GM21737 (cell line): ENCODE measurements around the gene GNA12.
A peak's percentile ranks its signal among the peaks of the same experiment; 100 is the strongest.
"Not testable (repeated sequence)": the region's sequence is repeated elsewhere in the genome, so short reads cannot be mapped to it uniquely, and the experiment has no call there.

Source experiments
- ATAC-seq: cut with Tn5 transposase; IDR thresholded peaks from one replicate; pipeline ENCODE4 v1.9.1; 2021; ENCODE audit warnings: mild to moderate bottlenecking, moderate library complexity; ENCODE audit not compliant: unreplicated experiment

The GNA12 gene

DNA sequence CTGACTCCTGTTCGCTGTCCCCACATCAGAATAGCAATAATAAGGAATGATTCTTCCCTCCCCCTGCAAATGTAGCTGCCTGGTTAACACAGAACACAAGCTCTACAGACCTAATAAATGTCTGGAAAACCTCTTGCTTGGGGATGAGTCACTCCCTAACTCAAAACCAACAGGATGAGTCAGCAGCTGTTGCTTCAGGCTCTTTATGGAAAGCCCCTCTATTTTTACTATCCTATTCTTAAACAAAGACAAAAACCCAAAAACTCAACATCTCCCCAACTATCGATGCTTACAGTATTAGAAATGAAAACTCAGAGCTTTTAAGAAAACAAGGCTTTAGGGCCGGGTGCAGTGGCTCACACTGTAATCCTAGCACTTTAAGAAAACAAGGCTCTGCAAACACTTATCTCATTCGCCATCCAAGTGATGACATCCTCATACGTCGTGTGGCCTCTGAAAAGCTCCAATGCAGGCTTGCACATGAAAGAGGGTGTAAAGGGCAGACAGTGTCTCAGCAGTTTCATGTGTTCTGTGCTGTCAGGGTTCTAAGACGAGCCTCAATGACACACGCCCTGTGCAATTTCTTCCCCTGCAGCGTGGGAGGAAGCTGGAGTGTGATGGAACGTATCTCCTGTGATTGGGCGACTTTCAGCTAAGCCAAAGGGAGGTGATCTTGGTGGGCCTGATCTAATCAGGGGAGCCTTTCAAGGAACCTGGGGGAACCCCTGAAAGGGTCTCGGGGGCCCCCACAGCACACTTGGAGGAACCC is 86.0 kb downstream of the GNA12 start:
- peak; percentile 56 for ATAC-seq

DNA sequence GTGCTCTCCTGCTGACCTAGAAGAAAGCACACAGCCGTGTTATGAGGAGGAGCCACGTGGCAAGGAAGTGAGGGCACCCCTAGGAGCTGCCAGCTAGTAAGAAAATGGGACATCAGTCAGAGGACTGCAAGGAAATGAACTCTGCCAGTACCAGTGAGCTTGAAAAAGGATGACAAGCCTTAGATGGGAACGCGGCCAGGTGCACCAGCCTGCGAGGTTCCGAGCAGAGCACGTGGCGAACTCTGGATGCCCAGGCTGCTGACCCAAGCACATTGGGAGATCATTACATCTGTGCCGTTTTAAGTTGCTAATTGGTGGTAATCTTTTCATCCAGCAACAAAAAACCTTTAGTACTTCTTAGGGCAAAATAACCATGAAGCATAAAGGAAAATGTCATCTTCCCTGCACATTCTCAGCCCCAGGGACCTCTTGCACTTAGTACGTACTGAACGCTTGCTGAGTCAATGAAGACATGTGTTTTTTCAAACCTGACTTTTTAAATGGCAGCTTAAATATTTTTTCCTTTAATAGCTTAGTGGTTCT is 86.7 kb downstream of the GNA12 start:
- ATAC-seq = no peak

DNA sequence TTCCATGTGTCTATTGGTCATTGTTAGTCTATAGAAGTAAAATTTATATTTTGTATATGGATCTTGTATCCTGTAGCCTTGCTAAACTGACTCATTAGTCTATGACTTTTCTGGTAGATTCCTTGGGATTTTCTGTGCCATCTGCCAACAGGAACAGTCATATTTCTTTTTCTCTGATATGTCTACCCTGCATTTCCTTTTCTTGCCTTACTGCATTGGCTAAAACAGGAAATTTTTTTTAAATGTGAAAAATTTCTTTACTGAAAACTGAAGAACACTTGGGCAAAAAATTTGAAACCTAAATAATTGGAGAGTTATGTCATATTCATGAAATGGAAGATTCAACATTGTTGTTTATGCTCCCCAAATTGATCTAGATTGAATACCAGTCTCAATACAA is 88.6 kb downstream of the GNA12 start:
- ATAC-seq = no peak

DNA sequence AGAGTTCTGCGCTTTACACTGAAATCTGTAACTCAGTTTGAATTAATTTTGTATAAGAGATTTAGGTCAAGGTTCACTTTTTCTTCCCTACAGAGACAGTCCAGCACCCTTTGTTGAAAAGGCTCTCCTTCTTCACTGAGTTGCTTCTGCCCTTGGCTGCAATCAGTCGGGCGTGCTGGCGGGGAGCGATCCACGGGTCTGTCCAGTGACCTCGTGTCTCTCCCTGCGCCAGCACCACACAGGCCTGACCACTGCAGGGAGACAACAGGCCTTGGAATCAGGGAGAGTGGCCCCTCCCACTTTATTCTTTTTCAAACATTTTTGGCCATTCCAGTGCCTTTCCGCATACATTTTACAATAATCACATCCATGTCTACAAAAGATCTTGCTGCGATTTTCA is 89.2 kb downstream of the GNA12 start:
- no peak for ATAC-seq

DNA sequence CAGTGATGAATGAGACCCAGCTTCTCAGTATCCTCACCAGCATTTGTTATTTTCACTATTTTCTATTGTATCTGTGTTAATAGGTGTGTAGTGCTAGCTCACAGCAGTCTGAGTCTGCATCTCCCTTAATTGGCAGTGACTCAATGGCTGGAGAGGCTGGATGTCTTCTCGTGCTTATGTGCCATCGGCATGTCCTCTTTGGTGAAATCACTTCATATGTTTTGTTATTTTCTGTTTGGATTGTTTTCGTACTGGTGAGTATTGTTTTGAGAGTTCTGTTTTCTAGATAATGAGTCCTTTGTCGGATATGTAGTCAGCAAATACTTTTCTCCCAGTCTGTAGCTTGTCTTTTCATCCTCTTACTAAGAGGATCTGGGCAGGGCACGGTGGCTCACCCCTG is 90.0 kb downstream of the GNA12 start:
- ATAC-seq = no peak

DNA sequence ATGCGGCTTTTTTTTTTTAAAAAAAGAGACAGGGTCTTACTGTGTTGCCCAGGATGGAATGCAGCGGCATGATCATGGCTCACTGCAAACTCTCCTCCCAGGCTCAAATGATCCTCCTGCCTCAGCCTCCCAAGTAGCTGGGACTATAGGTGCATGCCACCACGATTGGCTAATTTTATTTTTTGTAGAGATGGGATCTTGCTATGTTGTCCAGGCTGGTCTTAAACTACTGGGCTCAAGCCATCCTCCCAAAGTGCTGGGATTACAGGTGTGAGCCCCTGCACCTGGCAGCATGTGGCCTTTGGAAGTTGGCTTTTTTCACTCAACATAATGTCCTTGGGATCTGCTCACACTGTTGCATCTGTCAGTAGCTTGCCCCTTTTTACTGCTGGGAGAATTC is 91.0 kb downstream of the GNA12 start:
- no peak for ATAC-seq

DNA sequence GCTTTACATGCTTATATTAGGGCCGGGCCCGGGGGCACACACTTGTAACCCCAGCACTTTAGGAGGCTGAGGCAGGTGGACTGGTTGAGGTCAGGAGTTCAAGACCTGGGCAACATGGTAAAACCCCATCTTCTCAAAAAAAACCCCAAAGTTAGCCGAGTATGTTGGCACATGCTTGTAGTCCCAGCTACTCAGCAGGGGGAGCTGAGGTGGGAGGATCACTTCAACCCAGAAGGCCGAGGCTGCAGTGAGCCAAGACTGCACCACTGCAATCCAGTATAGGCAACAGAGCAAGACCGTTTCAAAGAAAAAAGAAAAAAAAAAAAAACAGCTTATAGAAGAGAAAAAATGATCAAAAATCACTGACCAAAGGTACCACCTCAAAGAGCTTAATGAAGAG is 93.0 kb downstream of the GNA12 start:
- no peak for ATAC-seq

DNA sequence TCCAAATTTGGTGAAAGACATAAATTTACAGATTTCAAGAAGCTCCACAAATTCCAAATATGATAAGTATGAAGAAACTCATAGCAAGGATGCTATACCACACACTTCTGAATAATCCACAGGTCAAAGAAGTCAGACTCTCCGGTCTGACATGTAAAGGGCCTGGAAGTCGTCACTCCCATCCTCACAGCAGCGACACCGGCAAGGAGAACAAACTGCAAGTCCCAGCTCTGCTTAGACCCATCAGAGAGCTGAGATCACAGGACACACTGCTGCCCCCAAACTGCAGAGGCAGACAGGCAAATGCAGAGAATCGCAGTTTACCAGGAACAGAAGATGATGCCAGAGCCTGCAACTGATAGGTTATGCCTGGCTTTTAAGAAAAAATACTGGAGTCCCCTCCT is 94.1 kb downstream of the GNA12 start:
- no peak for ATAC-seq

DNA sequence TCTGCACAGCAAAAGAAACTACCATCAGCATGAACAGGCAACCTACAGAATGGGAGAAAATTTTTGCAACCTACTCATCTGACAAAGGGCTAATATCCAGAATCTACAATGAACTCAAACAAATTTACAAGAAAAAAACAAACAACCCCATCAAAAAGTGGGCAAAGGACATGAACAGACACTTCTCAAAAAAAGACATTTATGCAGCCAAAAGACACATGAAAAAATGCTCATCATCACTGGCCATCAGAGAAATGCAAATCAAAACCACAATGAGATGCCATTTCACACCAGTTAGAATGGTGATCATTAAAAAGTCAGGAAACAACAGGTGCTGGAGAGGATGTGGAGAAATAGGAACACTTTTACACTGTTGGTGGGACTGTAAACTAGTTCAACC is 95.4 kb downstream of the GNA12 start:
- ATAC-seq = not testable (repeated sequence)

DNA sequence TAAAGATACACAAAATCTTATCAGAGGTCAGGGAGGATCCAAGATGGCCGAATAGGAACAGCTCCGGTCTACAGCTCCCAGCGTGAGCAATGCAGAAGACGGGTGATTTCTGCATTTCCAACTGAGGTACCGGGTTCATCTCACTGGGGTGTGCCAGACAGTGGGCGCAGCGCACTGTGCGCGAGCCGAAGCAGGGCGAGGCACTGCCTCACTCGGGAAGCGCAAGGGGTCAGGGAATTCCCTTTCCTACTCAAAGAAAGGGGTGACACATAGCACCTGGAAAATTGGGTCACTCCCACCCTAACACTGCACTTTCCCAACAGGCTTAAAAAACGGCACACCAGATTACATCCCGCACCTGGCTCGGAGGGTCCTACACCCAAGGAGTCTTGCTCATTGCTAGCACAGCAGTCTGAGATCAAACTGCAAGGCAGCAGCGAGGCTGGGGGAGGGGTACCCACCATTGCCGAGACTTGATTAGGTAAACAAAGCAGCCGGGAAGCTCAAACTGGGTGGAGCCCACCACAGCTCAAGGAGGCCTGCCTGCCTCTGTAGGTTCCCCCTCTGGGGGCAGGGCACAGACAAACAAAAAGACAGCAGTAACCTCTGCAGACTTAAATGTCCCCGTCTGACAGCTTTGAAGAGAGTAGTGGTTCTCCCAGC is 100.5 kb downstream of the GNA12 start:
- not testable (repeated sequence) for ATAC-seq

DNA sequence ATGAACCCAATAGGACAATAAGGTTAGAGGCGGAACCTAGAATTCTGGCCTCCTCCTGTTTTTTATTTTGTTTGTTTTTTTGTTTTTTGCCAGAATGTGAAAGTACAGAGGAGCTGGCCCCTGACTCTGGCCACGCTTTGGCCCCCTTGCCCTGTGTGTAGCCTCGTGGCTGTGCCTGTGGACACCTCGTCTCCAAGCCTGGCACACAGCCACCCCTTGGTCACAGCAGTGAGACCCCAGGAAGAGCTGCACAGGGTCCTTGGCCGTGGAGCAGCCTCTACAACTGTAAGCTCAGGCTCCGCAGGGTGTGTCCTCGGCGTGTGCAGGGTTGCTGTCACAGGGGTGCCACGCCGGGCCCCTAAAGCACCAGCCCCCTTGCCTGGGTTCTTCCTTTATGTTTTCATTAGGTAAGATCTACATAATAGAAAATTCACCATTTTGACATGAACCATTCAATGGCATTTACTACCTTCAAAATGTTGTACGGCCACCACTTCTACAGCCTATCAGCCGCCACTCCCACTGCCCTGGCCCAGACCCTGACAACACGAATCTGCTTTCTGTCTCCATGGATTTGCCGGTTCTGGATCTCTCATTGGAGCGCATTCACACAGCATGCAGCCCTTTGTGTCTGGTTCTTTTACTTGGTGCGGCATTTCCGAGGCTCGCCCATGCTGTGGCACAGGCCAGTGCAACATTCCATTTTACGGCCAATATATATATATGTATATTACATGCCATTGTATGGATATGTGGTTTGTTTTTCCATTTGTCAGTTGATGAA is 105.2 kb downstream of the GNA12 start:
- no peak for ATAC-seq

DNA sequence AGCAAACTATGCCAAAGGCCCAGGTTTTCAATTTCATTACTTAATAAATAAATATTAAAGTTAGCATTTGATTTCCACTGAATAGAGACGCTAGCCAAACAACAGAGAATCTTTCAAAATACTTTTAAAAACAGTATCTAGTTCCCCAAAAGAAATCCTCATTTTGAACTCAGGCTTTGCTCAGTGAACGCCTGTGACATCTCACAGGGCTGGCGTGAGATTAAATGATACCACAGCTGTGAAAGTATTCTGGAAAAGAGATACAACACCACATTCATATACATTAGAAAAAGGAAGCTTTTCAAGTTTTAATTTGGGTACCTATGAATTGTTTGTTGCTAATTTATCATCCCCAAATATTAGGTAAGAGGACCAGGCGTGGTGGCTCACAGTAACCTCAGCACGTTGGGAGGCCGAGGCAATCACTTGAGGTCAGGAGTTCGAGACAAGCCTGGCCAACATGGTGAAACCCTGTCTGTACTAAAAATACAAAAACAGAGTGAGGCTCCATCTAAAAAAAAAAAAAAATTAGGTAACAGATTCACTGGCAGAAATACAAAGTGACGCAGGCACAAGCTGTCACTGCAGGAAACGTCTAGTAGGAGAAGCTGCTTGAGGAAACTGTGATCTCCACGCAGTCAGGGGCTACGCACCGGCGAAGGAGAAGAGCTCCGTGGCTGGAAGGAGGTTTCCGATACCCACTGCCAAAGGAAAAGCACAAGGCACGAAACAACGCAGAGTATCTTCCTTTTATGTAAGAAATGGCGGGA is 106.2 kb downstream of the GNA12 start:
- ATAC-seq = no peak

DNA sequence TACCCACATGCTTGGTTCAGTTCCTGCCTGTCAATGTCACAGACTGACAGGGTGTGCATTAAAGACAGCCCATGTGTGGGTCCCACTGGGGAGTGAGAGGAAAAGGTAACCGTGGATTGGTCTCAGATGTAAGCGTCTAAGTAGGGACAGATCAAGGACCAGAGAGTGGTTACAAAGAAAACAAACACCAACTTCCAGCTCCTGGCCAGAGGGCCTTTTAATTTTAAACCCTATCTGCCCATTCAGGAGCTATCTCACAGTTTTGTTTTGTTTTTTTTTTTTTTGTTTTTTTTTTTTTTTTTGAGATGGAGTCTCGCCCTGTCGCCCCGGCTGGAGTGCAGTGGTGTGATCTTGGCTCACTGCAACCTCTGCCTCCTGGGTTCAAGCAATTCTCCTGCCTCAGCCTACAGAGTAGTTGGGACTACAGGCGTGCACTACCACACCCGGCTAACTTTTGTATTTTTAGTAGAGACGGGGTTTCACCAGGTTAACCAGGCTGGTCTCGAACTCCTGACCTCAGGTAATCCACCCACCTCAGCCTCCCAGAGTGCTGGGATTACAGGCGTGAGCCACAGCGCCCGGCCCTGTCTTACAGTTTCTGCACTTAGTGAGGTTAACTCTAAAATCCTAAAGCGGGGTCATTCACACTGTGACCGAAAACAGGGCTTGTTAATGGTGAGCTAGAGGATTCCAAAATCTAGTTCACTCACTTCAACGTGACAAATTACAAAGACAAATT is 106.9 kb downstream of the GNA12 start:
- ATAC-seq = not testable (repeated sequence)

DNA sequence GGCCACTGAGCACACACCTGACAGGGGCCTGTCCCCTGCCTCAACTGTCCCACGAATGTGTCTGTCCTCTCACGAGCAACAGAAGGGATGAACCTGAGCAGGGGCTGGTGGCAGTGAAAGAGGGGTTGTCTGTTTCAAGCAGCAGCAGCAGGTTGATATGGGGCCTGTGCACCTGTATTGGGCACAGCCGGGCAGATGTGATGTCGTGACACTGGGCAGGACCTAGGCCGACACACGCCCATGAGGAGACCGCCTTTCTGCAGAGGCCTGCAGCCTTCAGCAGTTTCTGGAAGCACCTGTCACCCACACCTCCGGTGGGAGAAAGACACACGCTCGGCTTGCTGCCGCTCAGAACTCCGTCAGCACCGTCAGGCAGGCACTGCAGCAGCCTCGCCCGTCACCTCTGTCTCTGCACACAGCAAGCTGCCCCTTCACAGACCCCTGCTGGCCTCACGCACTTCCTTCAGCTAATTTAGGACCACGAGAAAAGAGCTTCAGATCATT is 107.6 kb downstream of the GNA12 start:
- ATAC-seq = no peak

DNA sequence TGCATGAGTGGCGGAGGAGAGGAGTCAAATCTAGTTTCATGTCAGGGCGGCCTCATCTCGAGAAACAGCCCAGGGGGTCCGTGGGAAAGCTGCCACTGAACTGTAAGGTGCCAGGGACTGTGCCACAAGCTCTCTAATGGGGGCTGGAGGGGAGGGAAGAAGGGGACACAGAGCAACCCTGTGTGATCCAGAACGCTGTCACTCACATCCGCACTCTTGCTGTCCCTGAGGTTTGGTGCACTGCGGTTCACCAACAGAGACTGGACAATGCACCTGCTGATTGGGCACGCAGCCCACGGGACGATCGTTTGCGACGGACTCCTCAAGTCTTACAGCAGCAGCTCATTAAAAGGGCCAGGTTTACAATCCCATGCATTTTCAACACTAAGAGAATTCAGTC is 108.4 kb downstream of the GNA12 start:
- no peak for ATAC-seq

DNA sequence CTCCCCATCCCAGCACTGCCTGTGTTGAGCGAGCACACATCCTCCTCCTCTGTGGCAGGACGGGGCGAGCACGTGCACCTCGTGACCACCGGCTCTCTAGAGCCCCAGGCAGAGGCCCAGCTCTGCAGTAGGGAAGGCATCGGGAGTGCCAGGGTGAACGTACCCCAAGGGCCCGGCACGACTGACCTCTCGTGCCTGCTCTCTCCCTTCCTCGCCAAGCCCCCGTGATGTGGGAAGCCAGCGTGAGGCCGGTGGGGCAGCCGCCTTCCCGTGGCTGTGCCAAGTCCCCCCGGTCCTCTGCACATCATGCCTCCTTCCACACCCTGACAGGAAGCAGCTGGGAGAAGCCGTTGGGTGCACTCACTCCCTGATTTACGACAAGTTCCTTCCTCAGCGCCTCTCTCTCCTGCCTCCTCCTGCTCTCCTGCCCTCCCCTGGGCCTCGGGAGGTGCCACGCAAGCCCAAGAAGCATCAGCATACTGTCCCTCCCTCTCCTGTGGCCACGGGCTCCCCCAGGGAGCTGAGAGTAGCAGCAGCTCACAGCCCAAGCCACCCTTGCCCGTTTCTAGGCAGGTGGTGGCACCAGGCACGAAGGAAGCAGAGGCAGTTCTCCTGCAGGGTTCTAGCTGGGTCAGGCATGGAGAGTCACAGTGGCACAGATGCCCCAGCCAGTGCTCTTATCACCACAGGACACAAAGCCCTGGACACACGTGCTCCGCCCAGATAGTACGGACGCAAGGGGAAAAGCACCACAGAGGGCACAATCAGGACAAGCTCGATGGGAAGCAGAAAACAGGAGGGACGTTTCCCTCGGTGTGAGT is 109.1 kb downstream of the GNA12 start:
- ATAC-seq = no peak

DNA sequence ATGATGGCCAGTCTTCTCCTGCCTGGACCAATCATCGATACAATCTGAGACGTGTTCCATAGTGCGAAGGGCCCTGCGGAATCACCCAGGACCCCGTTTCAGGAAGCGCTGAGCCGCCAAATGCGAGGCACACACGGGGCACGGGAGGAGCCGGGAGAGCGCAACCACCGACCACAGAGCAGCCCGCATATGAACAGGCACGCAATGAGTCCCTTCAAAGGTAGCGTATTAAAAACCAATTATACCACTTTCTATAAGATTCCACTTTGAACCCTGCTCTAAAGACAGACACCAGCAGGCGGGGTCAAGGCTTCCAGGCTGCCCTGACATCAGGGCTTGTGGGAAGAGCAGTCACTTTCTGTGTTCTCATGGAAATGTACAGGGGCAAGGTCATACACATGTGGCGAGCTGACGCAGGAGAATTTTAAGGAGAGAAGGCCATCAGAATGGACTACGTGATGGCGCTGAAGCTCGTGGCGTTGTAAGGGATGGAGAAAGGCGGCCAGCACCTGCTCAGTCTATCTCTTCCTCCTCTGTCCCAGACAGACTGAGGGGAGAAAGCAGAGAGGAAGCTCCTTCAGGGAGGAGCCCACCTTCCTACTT is 109.9 kb downstream of the GNA12 start:
- ATAC-seq = no peak

DNA sequence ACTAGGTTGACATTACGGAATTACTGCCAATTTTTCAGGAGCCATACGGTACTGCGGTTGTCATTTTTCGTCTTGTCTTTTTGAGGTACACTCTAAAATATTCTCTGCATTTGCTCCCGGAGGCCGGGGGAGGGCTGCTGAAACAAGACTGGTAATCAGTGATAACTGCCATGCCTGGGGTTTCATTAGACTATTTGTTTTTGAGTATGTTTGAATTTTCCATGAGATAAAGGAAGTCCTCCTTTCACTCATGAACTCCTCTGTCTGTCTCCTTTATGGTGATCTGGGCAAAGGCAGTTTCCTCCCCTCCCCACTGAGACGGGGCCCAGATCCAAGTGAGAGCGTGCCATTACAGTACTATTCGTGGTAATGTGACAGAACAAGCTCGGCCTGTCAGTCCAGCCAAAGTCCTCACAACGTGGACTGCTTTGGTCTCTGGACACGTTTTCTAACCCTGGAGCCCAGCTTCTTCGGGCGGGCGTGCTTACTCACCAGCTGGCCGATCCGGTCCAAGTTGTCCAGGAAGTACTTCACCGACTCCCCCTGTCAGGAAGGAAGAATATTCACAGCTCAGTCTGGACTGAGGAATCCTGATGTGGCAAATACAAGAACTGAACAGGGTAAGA is 111.0 kb downstream of the GNA12 start:
- ATAC-seq = no peak
